ENCODE data around the gene CDH22. TPM values are rescaled to one million over a fixed set of nuclear protein-coding genes. Genes with fewer than 3 reads are reported as not detected.

Gene CDH22
- total and polyA plus RNA-seq, 2 experiments from 2014 or later: 0.08 to 0.10 TPM

- H3K79me2 ChIP-seq (replicated peaks; ENCODE audit: insufficient read depth): no peaks in the 10 kb centered on the region
- no peak for ATAC-seq
- no peaks in the 10 kb centered on the region for H3K4me1 ChIP-seq (ENCODE audit: insufficient read depth)
- Mint-ChIP-seq H3K27ac (no peak overlapping the region), H3K4me1 (no peaks in the 10 kb centered on the region), H3K9me3 (no peaks in the 10 kb centered on the region), H3K36me3 (ENCODE audit: low read depth) (no peaks in the 10 kb centered on the region), H3K4me3 (no peak overlapping the region), H3K27me3 (ENCODE audit: insufficient read depth, low read depth, poor library complexity) (peaks cover 13% of the 10 kb centered on the region)
- no peak overlapping the region for H3K4me3 ChIP-seq
- H3K36me3 ChIP-seq (ENCODE audit: insufficient read depth): no peaks in the 10 kb centered on the region
- peaks cover 22% of the 10 kb centered on the region for H3K27me3 ChIP-seq (ENCODE audit: insufficient read depth)
- H4K20me1 ChIP-seq (replicated peaks; ENCODE audit: insufficient read depth): no peaks in the 10 kb centered on the region
- H3K4me2 ChIP-seq: no peak overlapping the region
- DNase-seq (ENCODE audit: low spot score): no peak
- no peak overlapping the region for H3K27ac ChIP-seq (ENCODE audit: low read depth)
- TF ChIP-seq ETS1 (IDR thresholded peaks at IDR 0.05): no peak
- no peak for TF ChIP-seq STAT1 (IDR thresholded peaks at IDR 0.05; ENCODE audit: unreplicated experiment)
- no peak for TF ChIP-seq ZNF114 (CRISPR knock-in tag; IDR thresholded peaks at IDR 0.05)
- no peak for TF ChIP-seq NANOG (IDR thresholded peaks at IDR 0.05; ENCODE audit: borderline replicate concordance)
- no peak for TF ChIP-seq CTCF (conservative IDR thresholded peaks at IDR 0.05; ENCODE audit: low read depth in 2 of 2)
- TF ChIP-seq REST (IDR thresholded peaks at IDR 0.05; ENCODE audit: unreplicated experiment): no peak
- no peak for TF ChIP-seq POLR2AphosphoS5 (IDR thresholded peaks at IDR 0.05; ENCODE audit: low read depth)
- TF ChIP-seq ZNF462 (CRISPR knock-in tag; IDR thresholded peaks at IDR 0.05): no peak
- no peak for TF ChIP-seq ZNF331 (CRISPR knock-in tag; IDR thresholded peaks at IDR 0.05; ENCODE audit: low read depth)
- no peak for TF ChIP-seq JUNB (IDR thresholded peaks at IDR 0.05; ENCODE audit: unreplicated experiment)
- no peak for TF ChIP-seq EZH2phosphoT487 (IDR thresholded peaks at IDR 0.05; ENCODE audit: unreplicated experiment)
- H2AFZ ChIP-seq: no peak overlapping the region
- no peaks in the 10 kb centered on the region for H3K9me2 ChIP-seq (ENCODE audit: insufficient read depth)
- no peaks in the 10 kb centered on the region for H3F3A ChIP-seq (replicated peaks; ENCODE audit: low read depth)
These were observed 139.9 kb downstream of the CDH22 start for GRCh38 chr20:46168438-46168837.

Data from GM23338 (cell line).